GM18907 (cell line): ENCODE data around the gene PSME1.

ENCODE experiments used
- ATAC-seq: cut with Tn5 transposase; IDR thresholded peaks from one replicate; pipeline ENCODE4 v1.9.1; 2021; ENCODE audit warnings: mild to moderate bottlenecking, moderate library complexity; ENCODE audit not compliant: unreplicated experiment

Gene PSME1

DNA sequence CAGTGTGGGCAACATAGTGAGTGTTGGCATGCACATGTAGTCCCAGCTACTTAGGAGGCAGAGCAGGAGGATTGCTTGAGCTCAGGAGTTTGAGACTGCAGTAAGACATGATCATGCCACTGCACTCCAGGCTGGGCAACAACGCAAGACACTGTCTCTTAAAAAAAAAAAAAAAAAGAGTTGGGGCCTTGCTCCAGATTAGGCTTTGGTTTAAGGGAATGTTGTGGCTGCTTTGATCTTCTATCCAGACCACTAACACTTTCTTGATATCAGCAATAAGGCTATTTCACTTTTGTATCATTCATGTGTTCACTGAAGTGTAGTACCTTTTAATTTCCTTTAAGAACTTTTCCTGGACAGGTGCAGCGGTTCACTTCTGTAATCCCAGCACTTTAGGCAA lies 8.3 kb upstream of the PSME1 start:
- ATAC-seq = no peak

DNA sequence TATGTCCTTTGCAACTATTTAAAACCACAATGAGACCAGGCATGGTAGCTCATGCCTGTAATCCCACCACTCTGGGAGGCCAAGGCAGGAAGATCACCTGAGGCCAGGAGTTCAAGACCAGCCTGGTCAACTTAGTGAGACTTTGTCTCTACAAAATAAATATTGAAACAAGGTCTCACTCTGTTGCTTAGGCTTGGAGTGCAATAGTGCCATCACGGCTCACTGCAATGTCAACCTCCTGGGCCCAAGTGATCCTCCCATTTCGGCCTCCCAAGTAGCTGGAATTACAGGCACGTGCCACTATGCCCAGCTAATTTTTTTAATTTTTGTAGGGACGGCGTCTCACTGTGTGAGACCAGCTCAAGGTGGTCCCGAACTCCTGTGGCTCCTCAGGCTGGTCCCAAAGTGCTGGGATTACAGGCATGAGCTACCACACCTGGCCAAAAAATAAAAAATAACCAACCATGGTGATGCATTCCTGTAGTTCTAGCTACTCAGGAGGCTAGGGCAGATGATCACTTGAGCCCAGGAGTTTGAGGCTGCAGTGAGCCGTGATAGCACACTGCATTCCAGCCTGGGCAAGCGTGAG lies 6.5 kb upstream of the PSME1 start:
- no peak for ATAC-seq

DNA sequence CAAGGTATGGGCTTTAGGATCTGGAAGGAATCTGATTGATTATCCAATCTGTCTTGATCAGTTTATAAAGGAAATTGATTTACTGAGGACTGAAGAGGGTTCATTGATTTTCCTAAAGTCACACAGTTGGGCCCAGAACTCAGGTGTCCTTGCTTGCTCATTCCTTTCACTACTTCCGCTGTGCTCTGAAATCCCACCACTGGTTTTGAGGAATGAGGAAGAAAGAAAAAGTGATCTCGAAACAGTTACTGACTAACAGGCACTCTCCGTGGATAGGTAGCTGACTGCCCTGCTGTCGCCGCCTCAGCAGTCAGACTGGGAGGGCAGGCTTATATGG lies 5.6 kb upstream of the PSME1 start, which contains the start of gene FITM1:
TSS of gene FITM1 (plus strand) at position 280 of the 337 bp plus-strand sequence. CDS start 905 bp downstream, outside the sequence.
- ATAC-seq = no peak

DNA sequence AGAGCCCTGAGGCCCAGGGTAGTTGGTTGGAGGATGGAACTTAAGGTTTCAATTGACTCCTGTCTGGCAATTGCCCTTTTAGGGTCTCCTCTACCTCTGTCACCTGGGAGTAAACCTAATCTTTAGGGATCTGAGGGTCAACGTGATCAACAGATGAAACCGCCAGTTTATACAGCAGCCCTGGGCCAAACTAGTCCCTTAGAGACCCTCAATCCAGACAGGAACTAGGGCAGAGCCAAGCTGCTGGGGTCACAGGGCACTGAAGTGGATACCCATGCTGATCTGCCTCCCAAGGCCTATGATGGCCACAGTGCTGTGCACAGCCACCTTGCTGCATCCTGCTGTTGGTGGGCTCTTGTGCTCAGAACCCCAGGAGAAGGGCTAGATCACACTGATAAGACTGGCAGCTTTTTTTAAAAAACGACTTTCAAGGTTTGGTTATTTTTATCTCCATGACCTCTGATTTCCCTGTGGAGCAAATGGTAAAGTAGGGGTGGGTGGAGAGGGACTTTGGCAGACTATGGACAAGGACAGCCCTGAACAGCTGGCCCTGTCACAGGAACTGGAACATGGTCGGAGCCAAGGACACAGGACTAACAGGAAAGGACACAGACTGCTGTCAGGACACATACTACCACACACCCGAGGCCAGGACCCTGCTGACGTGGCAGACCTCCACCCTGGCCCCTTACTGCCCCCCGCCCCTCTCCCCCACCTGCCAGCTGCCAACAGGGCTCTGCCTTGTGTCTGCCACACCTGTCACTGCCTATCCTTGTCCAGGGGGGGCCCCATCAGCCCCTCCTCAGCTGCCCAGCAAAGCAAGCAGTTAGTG lies 5.1 kb upstream of the PSME1 start:
- ATAC-seq = no peak

DNA sequence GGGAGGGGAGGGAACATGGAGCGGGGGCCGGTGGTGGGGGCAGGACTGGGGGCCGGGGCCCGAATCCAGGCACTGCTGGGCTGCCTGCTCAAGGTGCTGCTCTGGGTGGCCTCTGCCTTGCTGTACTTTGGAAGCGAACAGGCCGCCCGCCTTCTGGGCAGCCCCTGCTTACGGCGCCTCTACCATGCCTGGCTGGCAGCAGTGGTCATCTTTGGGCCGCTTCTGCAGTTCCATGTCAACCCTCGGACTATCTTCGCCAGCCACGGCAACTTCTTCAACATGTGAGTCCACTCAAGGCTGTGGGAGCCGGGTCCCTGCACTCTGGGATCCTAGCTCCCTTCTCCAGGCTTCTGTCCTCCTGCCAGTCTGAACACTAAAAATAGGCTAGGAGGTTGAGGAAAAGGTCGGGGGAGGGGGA lies 4.4 kb upstream of the PSME1 start:
- ATAC-seq = no peak

DNA sequence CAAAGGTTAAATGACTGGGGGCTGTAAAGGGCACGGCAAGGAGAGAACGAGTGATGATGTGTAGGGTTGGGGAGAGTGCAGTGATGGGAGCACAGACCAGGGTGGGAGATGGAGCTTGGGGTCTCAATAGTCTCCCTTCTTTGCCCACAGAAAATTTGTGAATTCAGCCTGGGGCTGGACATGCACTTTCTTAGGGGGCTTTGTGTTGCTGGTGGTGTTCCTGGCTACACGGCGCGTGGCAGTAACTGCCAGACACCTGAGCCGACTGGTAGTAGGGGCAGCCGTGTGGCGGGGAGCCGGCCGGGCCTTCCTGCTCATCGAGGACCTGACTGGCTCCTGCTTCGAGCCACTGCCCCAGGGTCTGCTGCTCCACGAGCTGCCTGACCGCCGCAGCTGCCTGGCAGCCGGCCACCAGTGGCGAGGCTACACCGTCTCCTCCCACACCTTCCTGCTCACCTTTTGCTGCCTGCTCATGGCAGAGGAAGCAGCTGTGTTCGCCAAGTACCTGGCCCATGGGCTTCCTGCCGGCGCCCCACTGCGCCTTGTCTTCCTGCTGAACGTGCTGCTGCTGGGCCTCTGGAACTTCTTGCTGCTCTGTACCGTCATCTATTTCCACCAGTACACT lies 3.8 kb upstream of the PSME1 start:
- no peak for ATAC-seq

DNA sequence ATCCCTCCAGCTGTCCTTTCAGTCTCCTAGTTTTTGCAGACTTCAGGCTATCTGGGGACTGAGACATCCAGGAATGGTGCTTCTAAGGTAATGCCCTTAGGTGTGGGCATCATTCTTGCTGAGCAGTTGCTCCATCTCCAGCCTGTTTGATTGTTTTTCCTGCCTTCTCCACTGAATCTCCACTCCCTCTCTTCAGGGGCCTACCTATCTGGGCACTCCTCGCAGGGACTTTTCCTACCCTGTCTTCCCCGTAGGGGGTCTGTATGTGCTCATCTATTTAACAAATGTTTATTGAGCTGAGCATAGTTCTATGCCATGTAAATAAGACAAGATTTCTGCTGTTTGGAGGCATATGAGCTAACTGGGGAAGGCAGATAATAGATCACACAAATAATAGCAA lies 3.0 kb upstream of the PSME1 start:
- no peak for ATAC-seq

DNA sequence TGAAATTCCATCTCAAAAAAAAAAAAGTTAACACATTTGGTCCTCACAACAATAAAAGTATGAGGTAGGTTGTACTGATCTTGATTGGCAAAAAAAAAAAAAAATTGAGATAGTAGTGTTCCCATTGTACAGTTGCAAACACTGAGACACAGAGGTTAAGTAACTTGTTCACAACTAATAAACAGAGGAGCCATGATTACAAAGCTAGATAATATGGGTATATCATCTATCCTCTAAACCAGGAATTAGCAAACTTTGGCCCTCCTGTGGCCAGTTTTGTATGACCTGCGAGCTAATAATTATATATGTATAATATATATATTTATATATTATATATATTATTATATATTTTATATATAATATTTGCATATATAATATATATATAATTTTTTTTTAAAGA lies 2.3 kb upstream of the PSME1 start:
- ATAC-seq = no peak

DNA sequence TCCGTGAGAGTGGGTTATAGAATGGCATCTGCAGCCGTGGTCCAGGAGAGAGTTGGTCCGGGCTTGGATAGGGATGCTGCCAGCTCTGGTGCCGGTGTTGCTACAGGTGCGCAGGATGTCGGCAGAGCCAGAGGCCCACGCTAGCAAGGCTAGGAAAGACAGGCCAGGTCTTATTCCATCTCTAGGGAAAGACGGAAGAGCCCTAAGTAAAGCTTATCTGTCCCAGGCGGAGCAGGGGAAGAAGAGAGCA lies 485 bp upstream of the PSME1 start:
- ATAC-seq = peak; percentile 6

DNA sequence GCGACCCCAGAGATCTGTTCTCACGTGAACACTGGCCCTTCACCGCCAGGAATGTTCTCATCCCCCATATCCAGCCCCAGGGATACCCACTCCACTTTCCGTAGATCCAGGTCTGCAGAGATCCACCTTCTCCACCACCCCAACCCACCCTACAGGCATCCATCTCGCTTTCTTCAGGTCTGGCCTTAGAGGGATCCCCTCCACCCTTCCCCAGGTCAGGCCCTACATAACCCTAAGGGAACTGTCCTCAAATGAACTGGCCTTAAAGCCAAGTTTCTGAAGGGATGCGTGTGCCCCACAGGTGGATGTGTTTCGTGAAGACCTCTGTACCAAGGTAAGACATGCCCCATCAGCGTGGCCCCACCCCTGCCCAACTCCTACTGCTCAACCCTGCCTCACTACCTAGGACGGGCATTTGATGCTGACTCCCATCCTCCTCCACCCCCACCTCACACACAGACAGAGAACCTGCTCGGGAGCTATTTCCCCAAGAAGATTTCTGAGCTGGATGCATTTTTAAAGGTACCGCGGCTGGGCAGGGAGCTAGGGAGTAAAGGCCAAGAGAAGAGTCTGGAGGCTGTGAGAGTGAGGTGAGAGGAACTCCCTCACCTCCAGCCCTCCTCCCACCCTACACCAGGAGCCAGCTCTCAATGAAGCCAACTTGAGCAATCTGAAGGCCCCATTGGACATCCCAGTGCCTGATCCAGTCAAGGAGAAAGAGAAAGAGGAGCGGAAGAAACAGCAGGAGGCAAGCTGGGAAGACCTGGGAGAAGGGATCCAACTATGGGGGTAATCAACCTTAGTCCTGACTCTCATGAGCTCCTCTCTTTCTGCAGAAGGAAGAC lies 912 bp downstream of the PSME1 start:
- no peak for ATAC-seq

DNA sequence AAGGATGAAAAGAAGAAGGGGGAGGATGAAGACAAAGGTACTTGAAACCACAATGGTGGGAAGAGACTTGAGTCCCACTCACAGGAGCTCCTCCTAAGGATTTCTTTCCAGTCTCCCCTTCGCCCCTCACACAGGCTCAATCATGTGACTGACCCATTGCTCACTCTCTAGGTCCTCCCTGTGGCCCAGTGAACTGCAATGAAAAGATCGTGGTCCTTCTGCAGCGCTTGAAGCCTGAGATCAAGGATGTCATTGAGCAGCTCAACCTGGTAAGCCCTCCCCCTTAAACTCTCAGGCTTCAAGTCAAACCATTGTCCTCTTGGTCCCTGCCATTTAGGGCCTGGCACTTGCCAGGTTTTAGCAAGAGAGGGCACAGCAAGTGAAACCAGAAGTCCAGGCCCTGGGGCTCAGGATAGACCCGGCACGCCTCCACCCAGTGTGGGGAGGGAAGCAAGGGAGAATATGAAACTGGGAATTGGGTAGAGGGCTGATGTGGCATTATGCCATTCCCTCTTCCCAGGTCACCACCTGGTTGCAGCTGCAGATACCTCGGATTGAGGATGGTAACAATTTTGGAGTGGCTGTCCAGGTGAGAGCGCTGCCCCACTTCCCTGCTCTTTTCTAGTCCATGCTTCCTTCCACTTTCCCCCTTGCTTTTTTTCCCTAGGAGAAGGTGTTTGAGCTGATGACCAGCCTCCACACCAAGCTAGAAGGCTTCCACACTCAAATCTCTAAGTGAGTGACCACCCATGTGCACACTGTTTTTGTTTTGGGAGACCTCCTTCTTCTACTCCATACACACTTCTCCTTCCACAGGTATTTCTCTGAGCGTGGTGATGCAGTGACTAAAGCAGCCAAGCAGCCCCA lies 1.8 kb downstream of the PSME1 start:
- ATAC-seq = no peak

DNA sequence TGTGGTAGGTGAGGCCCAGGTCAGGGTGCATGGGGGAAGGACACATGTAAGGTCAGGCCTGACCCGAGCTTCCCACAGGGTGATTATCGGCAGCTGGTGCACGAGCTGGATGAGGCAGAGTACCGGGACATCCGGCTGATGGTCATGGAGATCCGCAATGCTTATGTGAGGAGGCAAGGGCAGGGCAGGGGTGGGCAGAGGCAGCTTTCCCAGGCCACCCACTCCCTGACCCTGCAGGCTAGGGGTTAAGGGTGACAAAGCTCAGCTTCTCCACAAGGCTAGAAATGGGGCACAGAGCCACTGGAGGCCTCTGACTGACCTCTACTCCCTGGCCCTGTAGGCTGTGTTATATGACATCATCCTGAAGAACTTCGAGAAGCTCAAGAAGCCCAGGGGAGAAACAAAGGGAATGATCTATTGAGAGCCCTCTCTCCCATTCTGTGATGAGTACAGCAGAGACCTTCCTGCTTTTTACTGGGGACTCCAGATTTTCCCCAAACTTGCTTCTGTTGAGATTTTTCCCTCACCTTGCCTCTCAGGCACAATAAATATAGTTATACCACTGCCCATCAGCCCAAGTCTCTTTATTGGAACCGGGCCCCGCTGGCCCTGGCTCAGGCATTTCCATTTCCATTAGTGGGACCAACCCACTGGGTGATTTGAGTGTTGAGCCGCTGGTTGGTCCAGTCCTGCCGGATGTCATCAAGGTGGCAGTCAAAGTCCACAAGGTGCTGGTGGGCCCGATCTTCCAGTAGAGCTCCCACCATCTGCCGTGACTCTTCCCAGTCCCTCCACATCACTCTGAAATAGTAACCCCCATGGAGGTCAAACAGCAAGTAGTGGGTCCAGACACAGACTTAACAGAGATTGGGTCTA lies 2.6 kb downstream of the PSME1 start:
- ATAC-seq = no peak

DNA sequence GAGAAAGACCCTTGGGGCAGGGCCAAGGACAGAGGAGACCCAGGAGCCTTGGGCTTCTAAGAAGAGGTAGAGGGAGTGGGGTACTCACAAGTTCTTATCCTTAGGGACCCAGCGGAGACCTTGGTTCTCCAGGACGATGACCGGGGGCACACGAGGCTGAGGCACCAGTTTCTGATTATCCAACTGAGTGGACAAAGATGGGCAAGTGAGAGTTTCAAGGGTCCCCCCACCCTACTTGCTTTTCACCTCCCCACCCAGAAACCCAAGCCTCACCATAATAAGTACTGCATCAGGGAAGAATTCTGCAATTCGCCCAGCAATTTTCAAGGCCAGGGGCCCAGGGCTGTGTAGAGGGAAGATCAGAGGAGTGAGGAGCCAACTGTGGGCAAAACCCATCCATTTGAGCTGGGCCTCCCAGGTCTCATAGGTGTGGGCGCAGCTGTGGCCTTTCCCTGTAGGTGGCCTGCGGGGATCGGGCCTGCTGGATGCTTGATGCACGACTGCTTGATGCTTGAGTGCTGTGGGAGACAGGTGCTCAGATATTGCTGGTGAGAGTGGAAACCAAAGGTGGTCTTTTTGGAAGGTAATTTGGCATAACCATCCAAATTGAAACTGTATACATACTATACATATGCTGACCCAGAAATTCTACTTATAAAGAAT lies 3.4 kb downstream of the PSME1 start:
- ATAC-seq = no peak

DNA sequence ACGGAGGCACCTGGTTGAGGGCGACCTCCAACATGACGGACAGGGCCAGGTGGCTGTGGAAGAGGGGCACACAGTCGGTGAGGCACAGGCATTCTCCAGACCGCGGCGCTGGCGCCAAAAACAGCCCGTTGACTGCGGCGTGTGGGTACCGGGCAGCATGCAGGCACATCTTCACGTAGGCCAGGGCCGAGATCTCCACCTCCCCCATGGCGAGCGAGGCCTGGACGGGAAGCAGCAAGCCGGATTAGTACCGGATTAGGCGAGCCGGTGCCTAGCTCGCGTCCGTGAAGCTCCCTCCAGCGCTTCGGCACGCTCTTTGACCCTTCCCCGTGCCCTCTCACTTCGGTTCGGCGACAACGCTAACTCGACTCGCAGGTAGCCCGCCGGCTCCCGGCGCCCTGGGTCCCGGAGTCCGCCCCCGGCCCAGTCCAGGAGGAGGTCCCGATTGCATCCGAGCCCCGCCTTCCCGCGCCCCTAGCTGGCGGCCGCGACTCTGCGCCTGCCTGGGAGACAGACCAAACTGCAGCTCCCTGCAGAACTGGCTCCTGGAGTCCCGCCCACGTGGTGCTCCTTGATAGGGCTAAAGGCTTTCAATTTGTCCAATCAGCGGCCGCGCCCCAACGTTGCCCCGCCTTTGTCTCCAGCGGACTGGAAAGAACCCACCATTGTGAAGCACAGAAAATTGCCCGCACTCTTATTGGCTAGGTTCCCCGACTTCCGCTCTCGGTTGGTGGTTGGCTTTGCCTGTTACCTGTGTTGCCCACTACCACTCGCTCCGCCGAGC lies 5.3 kb downstream of the PSME1 start, which contains the start of gene EMC9:
TSS of gene EMC9 (minus strand) at position 495 of the 784 bp plus-strand sequence. CDS start at position 208, 287 bp downstream.
- peak; percentile 86 for ATAC-seq

DNA sequence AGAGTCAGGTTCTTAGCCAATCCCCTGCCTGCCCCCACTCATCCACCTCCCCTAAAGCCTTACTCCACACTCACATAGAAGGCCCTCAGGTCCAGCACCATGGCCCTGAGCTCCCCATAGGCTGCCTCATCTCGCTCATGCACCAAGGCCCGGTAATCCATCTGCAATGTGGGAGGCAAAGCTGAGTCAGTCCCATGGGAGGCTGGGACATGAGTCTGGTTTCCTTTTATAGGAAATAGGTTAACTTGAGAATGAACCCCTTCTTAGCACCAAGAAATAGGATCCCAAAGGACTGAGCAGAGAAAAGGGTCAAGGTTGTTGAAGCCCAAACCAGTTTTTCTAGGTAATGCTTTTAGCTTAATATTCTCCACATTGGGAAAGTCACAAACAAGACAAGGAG lies 7.5 kb downstream of the PSME1 start:
- ATAC-seq = no peak

DNA sequence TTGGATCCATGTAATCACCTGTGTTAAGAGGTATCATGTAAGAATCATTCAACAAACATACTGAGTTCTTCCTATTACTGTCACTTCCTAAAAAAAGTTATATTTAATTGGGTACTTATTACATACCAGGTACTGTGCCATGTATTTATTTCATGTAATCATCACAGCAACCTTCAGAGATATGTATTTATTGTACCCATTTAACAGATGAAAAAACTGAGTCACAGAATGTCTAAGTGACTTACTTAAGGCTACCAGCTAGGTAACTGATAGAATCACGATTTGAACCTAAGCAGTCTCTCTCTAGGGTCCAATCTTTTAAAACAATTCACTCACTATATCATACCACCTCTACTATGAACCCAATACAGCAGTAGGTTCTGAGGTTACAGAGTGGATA lies 8.5 kb downstream of the PSME1 start:
- no peak for ATAC-seq

DNA sequence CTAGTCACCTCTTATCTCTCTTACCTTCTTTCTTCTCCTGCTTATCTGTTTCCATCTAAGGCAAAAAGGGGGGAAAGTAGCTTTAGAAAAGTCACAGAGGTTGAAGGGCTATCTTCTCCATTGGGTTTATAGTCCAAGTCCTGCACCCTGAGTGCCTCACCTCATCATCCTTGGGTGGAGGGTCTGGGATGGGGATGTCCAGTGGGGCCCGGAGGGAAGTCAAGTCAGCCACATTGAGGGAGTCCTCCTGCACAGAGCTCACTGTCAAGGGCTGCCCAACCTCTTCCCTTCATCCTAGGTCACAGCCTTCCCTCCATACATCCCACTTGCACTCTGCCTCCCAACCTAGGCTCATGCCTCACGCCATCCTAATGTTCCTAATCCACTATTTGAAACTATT lies 9.2 kb downstream of the PSME1 start:
- no peak for ATAC-seq
